Measurements from ENCODE around the gene NDUFB8. TPM values are rescaled to one million over a fixed set of nuclear protein-coding genes. Genes with fewer than 3 reads are reported as not detected.

The NDUFB8 gene
- total and polyA plus RNA-seq, 2 donors (not counting 3 experiments of a cell fraction or from before 2014, with no cell fraction given), result 193 to 526 TPM

GRCh38 chr10:100551738-100552137, 22.1 kb upstream of the NDUFB8 start:
- ChIA-PET CTCF (interaction anchor here (1.1 kb wide), 1 partner anchor 11 kb away, joined by 5 read pairs; no protein-coding TSS in a partner anchor), POLR2A (no interaction called here)
- no peak overlapping the region for H2AFZ ChIP-seq (ENCODE audit: low read depth, low read length)
- no peak for TF ChIP-seq CTCF (IDR thresholded peaks at IDR 0.05; ENCODE audit: extremely low read depth in 1 of 2, insufficient read depth in 1 of 2, low read depth in 1 of 2, low read length in 2 of 2)
- no peak for TF ChIP-seq FOS (IDR thresholded peaks at IDR 0.05; ENCODE audit: borderline replicate concordance, insufficient read depth, low read length)
- TF ChIP-seq POLR2AphosphoS5 (IDR thresholded peaks at IDR 0.05; ENCODE audit: insufficient read depth, low read depth, low read length), result no peak
- no peak for TF ChIP-seq EZH2 (IDR thresholded peaks at IDR 0.05; ENCODE audit: borderline replicate concordance, low read depth, low read length, severe bottlenecking)
- TF ChIP-seq MAX (IDR thresholded peaks at IDR 0.05; ENCODE audit: insufficient read depth, insufficient read length), result no peak
- TF ChIP-seq POLR2A (IDR thresholded peaks at IDR 0.05; ENCODE audit: low read depth, low read length), result no peak
- TF ChIP-seq GATA2 (IDR thresholded peaks at IDR 0.05; ENCODE audit: insufficient read depth, insufficient read length, low read depth, low read length), result no peak
- no peak for TF ChIP-seq JUN (IDR thresholded peaks at IDR 0.05; ENCODE audit: borderline replicate concordance, insufficient read depth, insufficient read length, low read depth)
- no peak for TF ChIP-seq MYC (IDR thresholded peaks at IDR 0.05; ENCODE audit: low read depth, low read length)
- H3K4me1 ChIP-seq (ENCODE audit: control insufficient read depth, extremely low read depth, insufficient read depth, low read length), result no peaks in the 10 kb centered on the region
- dilution Hi-C loops (cut with MboI; ENCODE audit: extremely low pct_ligation_motif_present, low sequenced_read_pairs) (no loop called here), intact Hi-C loops (cut with micrococcal nuclease) (no loop called here)
- no peaks in the 10 kb centered on the region for H4K20me1 ChIP-seq (replicated peaks; ENCODE audit: control insufficient read depth, extremely low read depth, insufficient read depth, low read length)
- H3K27ac ChIP-seq (ENCODE audit: insufficient read depth, low read depth, low read length), result no peak overlapping the region
- no peaks in the 10 kb centered on the region for H3K9me3 ChIP-seq (replicated peaks; ENCODE audit: control insufficient read depth, insufficient read depth, low read length)
- FAIRE-seq (no peak), DNase-seq (ENCODE audit: low read depth, low spot score) (no peak)
- H3K4me2 ChIP-seq (ENCODE audit: insufficient read depth, low read length), result no peak overlapping the region
- H3K36me3 ChIP-seq (ENCODE audit: control insufficient read depth in 2 of 2, extremely low read depth in 1 of 2, insufficient read depth in 2 of 2, low read length in 2 of 2), result peaks cover 8 to 27% of the 10 kb centered on the region in 2 experiments
- no peak overlapping the region for H3K4me3 ChIP-seq (replicated peaks in 1 of 3; ENCODE audit: insufficient read depth in 1 of 3, low read depth in 1 of 3, low read length in 3 of 3)
- H3K27me3 ChIP-seq (ENCODE audit: control insufficient read depth in 2 of 2, insufficient read depth in 2 of 2, low read length in 2 of 2), result no peaks in the 10 kb centered on the region
- no peaks in the 10 kb centered on the region for H3K9me1 ChIP-seq (replicated peaks; ENCODE audit: control insufficient read depth, extremely low read depth, insufficient read depth, low read length)
- H3K9ac ChIP-seq (replicated peaks; ENCODE audit: extremely low read depth, insufficient read depth, low read length), result no peak overlapping the region
- no peaks in the 10 kb centered on the region for H3K79me2 ChIP-seq (ENCODE audit: control insufficient read depth, insufficient read depth, low read length)
- no TSS peak for BruUV-seq (replicated peaks)
